ENCODE measurements around the gene XPR1. TPM values are rescaled to one million over a fixed set of nuclear protein-coding genes. Genes with fewer than 3 reads are reported as not detected.
"Not testable (repeated sequence)": the region's sequence is repeated elsewhere in the genome, so short reads cannot be mapped to it uniquely, and the experiment has no call there.

Gene XPR1
- total RNA-seq, 4 donors from 2014 or later, result 13.4 to 22.1 (median 14.9) TPM

DNA sequence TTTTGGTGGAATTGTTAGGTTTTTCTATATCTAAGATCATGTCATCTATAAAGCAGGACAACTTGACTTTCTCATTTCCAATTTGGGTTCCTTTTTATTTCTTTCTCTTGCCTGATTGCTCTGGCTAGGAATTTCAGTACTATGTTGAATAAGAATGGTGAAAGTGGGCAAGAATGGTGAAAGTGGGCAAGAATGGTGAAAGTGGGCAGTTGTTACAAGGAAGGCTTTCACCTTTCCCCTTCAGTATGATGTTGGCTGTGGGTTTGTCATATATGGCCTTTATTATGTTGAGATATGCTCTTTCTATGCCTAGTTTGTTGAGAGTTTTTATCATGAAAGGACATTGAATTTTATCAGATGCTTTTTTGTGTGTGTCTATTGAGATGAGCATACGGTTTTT is 64.5 kb downstream of the XPR1 start:
- no peak overlapping the region for H3K27ac ChIP-seq
- H3K27me3 ChIP-seq, result no peaks in the 10 kb centered on the region
- TF ChIP-seq, protein P1, sequence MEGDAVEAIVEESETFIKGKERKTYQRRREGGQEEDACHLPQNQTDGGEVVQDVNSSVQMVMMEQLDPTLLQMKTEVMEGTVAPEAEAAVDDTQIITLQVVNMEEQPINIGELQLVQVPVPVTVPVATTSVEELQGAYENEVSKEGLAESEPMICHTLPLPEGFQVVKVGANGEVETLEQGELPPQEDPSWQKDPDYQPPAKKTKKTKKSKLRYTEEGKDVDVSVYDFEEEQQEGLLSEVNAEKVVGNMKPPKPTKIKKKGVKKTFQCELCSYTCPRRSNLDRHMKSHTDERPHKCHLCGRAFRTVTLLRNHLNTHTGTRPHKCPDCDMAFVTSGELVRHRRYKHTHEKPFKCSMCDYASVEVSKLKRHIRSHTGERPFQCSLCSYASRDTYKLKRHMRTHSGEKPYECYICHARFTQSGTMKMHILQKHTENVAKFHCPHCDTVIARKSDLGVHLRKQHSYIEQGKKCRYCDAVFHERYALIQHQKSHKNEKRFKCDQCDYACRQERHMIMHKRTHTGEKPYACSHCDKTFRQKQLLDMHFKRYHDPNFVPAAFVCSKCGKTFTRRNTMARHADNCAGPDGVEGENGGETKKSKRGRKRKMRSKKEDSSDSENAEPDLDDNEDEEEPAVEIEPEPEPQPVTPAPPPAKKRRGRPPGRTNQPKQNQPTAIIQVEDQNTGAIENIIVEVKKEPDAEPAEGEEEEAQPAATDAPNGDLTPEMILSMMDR (IDR thresholded peaks at IDR 0.05), result no peak
- no peak for TF ChIP-seq POLR2A (IDR thresholded peaks at IDR 0.05)
- TF ChIP-seq EP300 (IDR thresholded peaks at IDR 0.05), result no peak
- no peak for TF ChIP-seq POLR2AphosphoS5 (IDR thresholded peaks at IDR 0.05)
- no peak for DNase-seq (ENCODE audit: low spot score in 2 of 2)
- no peak overlapping the region for H3K4me3 ChIP-seq
- H3K36me3 ChIP-seq, result no peaks in the 10 kb centered on the region
- 100% methylated on average over 1 of the region's 1 CpG for WGBS
- no peaks in the 10 kb centered on the region for H3K4me1 ChIP-seq
- peaks cover 10% of the 10 kb centered on the region for H3K9me3 ChIP-seq

DNA sequence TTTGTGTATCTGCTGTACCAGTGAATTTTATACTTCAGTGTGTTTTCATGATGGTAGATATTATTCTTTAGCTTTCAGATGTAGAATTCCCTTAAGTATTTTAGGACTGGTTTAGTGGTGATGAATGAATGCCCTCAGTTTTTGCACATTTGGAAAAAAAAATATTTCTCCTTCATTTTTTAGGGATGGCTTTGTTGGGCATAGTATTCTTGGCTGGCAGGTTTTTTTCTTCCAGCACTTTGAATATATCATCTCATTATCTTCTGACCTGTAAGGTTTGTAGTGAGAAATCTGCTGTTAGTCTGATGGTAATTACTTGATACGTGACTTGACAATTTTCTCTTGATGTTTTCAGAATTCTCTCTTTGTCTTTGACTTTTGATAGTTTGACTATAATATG is 66.8 kb downstream of the XPR1 start:
- H3K4me3 ChIP-seq, result no peak overlapping the region
- H3K27ac ChIP-seq, result no peak overlapping the region
- no peak for TF ChIP-seq EP300 (IDR thresholded peaks at IDR 0.05)
- no peaks in the 10 kb centered on the region for H3K36me3 ChIP-seq
- 97% methylated on average over 1 of the region's 1 CpG for WGBS
- H3K27me3 ChIP-seq, result no peaks in the 10 kb centered on the region
- DNase-seq (ENCODE audit: low spot score in 2 of 2), result no peak
- H3K4me1 ChIP-seq, result no peaks in the 10 kb centered on the region
- H3K9me3 ChIP-seq, result peaks cover 10% of the 10 kb centered on the region

DNA sequence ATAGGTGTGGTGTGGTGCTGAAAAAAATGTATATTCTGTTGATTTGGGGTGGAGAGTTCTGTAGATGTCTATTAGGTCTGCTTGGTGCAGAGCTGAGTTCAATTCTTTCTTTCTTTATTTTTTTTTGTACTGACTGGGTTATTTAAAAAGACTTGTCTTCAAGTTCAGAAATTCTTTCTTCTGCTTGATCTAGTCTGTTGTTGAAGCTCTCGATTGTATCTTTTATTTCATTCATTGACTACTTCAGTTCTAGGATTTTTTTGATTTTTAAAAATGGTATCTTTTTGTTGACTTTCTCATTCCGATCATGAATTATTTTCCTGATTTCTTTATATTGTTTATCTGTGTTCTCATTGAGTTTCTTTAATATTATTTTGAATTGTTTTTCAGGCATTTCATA is 70.6 kb downstream of the XPR1 start:
- not testable (repeated sequence) for H3K4me1 ChIP-seq; H3K27ac ChIP-seq; H3K36me3 ChIP-seq; H3K9me3 ChIP-seq; H3K27me3 ChIP-seq; DNase-seq (ENCODE audit: low spot score in 2 of 2); H3K4me3 ChIP-seq
- 95% methylated on average over 2 of the region's 2 CpGs for whole genome bisulfite sequencing

DNA sequence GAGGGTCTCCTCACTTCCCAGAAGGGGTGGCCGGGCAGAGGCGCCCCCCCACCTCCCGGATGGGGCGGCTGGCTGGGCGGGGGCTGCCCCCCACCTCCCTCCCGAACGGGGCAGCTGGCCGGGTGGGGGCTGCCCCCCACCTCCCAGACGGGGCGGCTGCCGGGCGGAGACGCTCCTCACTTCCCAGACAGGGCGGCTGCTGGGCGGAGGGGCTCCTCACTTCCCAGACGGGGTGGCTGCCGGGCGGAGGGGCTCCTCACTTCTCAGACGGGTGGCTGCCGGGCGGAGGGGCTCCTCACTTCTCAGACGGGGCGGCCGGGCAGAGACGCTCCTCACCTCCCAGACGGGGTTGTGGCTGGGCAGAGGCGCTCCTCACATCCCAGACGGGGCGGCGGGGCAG is 78.9 kb downstream of the XPR1 start:
- H3K27ac ChIP-seq; H3K36me3 ChIP-seq; DNase-seq (ENCODE audit: low spot score in 2 of 2); H3K27me3 ChIP-seq; H3K4me3 ChIP-seq; H3K4me1 ChIP-seq; H3K9me3 ChIP-seq: not testable (repeated sequence)
- no CpG with 5 or more reads among the region's 30 CpGs for WGBS

DNA sequence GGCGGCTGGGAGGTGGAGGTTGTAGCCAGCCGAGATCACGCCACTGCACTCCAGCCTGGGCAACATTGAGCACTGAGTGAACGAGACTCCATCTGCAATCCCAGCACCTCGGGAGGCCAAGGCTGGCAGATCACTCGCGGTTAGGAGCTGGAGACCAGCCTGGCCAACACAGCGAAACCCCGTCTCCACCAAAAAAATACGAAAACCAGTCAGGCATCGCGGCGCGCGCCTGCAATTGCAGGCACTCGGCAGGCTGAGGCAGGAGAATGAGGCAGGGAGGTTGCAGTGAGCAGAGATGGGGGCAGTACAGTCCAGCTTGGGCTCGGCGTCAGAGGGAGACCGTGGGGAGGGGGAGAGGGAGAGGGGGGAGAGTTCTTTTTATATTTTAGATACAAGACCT is 79.4 kb downstream of the XPR1 start:
- DNase-seq (ENCODE audit: low spot score in 2 of 2); H3K27me3 ChIP-seq; H3K9me3 ChIP-seq; H3K36me3 ChIP-seq; H3K27ac ChIP-seq; H3K4me1 ChIP-seq; H3K4me3 ChIP-seq: not testable (repeated sequence)
- 98% methylated on average over 18 of the region's 19 CpGs for WGBS

DNA sequence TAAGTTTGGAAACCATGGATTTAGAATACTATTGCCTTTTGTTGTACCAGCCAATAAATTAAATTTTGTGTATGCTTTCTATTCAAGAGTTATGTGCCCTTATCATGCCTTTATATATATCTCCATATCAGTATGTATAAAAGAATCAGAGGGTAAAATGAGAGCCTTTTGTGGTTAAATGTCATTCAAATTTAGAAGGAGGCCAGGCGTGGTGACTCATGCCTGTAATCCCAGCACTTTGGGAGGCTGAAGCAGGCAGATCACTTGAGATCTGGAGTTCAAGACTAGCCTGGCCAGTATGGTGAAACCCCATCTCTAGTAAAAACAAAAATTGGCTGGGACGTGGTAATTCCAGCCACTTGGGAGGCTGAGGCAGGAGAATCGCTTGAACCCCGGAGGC is 88.9 kb downstream of the XPR1 start:
- Histone ChIP-seq H3K9me3 (no peaks in the 10 kb centered on the region), H3K27ac (no peak overlapping the region), H3K27me3 (no peaks in the 10 kb centered on the region), H3K36me3 (no peaks in the 10 kb centered on the region), H3K4me1 (no peaks in the 10 kb centered on the region), H3K4me3 (no peak overlapping the region)
- no peak for DNase-seq (ENCODE audit: low spot score in 2 of 2)
- WGBS, result 96% methylated on average over 4 of the region's 4 CpGs
- TF ChIP-seq EP300 (IDR thresholded peaks at IDR 0.05) (no peak), POLR2AphosphoS5 (IDR thresholded peaks at IDR 0.05) (no peak), POLR2A (IDR thresholded peaks at IDR 0.05) (no peak)
- TF ChIP-seq, protein P1 (IDR thresholded peaks at IDR 0.05), result no peak

DNA sequence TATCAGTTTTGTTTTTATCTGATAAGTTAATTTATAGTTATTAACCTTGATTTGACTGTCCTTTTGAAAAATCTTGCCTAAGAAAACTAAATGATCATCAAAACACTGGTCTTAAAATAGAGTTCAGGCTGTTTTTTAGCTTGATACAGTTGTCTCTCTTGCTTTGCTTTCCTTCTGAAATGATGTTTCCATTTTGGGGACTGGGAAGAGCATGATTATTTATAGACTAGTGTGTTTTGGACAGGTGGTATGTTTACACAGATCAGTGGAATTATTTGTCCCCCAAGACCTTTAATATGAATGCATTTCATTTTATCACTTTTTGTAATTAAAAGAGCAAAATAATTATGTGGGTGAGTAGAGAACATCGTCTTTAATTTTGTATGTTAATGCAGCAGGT is 90.8 kb downstream of the XPR1 start:
- no peak overlapping the region for H3K27ac ChIP-seq
- TF ChIP-seq EP300 (IDR thresholded peaks at IDR 0.05) (no peak), POLR2A (IDR thresholded peaks at IDR 0.05) (no peak), POLR2AphosphoS5 (IDR thresholded peaks at IDR 0.05) (no peak)
- TF ChIP-seq, protein P1 (IDR thresholded peaks at IDR 0.05), result no peak
- H3K36me3 ChIP-seq, result no peaks in the 10 kb centered on the region
- no peaks in the 10 kb centered on the region for H3K4me1 ChIP-seq
- 94% methylated on average over 1 of the region's 1 CpG for WGBS
- no peak overlapping the region for H3K4me3 ChIP-seq
- no peak for DNase-seq (ENCODE audit: low spot score in 2 of 2)
- H3K9me3 ChIP-seq, result no peaks in the 10 kb centered on the region
- H3K27me3 ChIP-seq, result no peaks in the 10 kb centered on the region
